WTC11 (cell line): ENCODE results near the gene GPR37L1. TPM values are rescaled to one million over a fixed set of nuclear protein-coding genes. Genes with fewer than 3 reads are reported as not detected.

Experiments used
- ATAC-seq: fragments of 200-7000 bp; cut with Tn5 transposase; 2 replicates; pipeline ENCODE4 v1.10.0; 2021; ENCODE audit warnings: mild to moderate bottlenecking, moderate library complexity
- CTCF ChIA-PET: fragments of 300-600 bp; sonication (Branson Sonifier 250); formaldehyde crosslinking; loops from one replicate; lab custom pipeline; 2021; ENCODE audit warnings: antibody characterized with exemption; lab: Charles Lee
- POLR2A ChIA-PET: fragments of 350-600 bp; sonication (Branson Sonifier 250); formaldehyde crosslinking; loops from one replicate; lab custom pipeline; 2021; ENCODE audit warnings: antibody characterized with exemption; lab: Charles Lee
- DNase-seq: peaks from one replicate; pipeline ENCODE4 v3.0.0; 2021; ENCODE audit warnings: low spot score
- H3K27ac Mint-ChIP-seq: 2 replicates; pipeline ENCODE4 v1.8.0; 2021; ENCODE audit warnings: mixed read lengths
- H3K27me3 Mint-ChIP-seq: 2 replicates; pipeline ENCODE4 v1.8.0; 2021; ENCODE audit warnings: low read depth, mild to moderate bottlenecking, moderate library complexity, mixed read lengths
- H3K36me3 Mint-ChIP-seq: 2 replicates; pipeline ENCODE4 v1.8.0; 2021; ENCODE audit warnings: mixed read lengths
- H3K4me1 Mint-ChIP-seq: 2 replicates; pipeline ENCODE4 v1.8.0; 2022; ENCODE audit warnings: mixed read lengths
- H3K4me3 Mint-ChIP-seq: 2 replicates; pipeline ENCODE4 v1.8.0; 2021; ENCODE audit warnings: mild to moderate bottlenecking, moderate library complexity, mixed read lengths
- H3K9me3 Mint-ChIP-seq: 2 replicates; pipeline ENCODE4 v1.8.0; 2021; ENCODE audit warnings: mixed read lengths
- ATF1 ChIP-seq: sonication (generic); formaldehyde crosslinking; IDR thresholded peaks from 2 replicates; pipeline ENCODE4 v1.8.1; 2023; ENCODE audit warnings: mild to moderate bottlenecking, moderate library complexity, missing genetic modification reagents
- ATF6 ChIP-seq: sonication (generic); formaldehyde crosslinking; IDR thresholded peaks from 2 replicates; pipeline ENCODE4 v1.8.1; 2023; ENCODE audit warnings: mild to moderate bottlenecking, missing genetic modification reagents
- CREM ChIP-seq: sonication (generic); formaldehyde crosslinking; IDR thresholded peaks from 2 replicates; pipeline ENCODE4 v1.8.1; 2022; ENCODE audit warnings: mild to moderate bottlenecking, missing genetic modification reagents, moderate library complexity
- CTCF ChIP-seq: fragments of 200-600 bp; IDR thresholded peaks from 2 replicates; pipeline ENCODE4 v1.8.0; 2022; ENCODE audit warnings: antibody characterized with exemption
- E2F4 ChIP-seq: sonication (generic); formaldehyde crosslinking; IDR thresholded peaks from 2 replicates; pipeline ENCODE4 v1.8.1; 2022; ENCODE audit warnings: low read depth, mild to moderate bottlenecking, moderate library complexity, missing genetic modification reagents, borderline replicate concordance
- FOXP4 ChIP-seq: sonication (generic); formaldehyde crosslinking; IDR thresholded peaks from 2 replicates; pipeline ENCODE4 v1.8.0; 2022; ENCODE audit warnings: mild to moderate bottlenecking, missing genetic modification reagents
- GTF2I ChIP-seq: fragments of 250-450 bp; sonication (Bioruptor Pico); conservative IDR thresholded peaks from 2 replicates; pipeline ENCODE4 v1.4.0; 2021; ENCODE audit warnings: mild to moderate bottlenecking
- JAZF1 ChIP-seq: fragments of 250-450 bp; sonication (Bioruptor Pico); IDR thresholded peaks from 2 replicates; pipeline ENCODE4 v1.9.0; 2021; ENCODE audit warnings: moderate library complexity, mild to moderate bottlenecking, inconsistent platforms
- MAX ChIP-seq: sonication (generic); formaldehyde crosslinking; IDR thresholded peaks from 2 replicates; pipeline ENCODE4 v1.8.0; 2022; ENCODE audit warnings: mild to moderate bottlenecking, missing genetic modification reagents
- NR3C1 ChIP-seq: sonication (generic); formaldehyde crosslinking; conservative IDR thresholded peaks from 2 replicates; pipeline ENCODE4 v1.8.1; 2023; ENCODE audit warnings: low read depth, mild to moderate bottlenecking, missing genetic modification reagents
- PRDM15 ChIP-seq: sonication (generic); formaldehyde crosslinking; IDR thresholded peaks from 2 replicates; pipeline ENCODE4 v1.8.0; 2022; ENCODE audit warnings: missing genetic modification reagents
- PREB ChIP-seq: sonication (generic); formaldehyde crosslinking; IDR thresholded peaks from 2 replicates; pipeline ENCODE4 v1.8.1; 2022; ENCODE audit warnings: mild to moderate bottlenecking, missing genetic modification reagents, moderate library complexity, borderline replicate concordance
- SP1 ChIP-seq: sonication (generic); formaldehyde crosslinking; conservative IDR thresholded peaks from 2 replicates; pipeline ENCODE4 v1.8.1; 2022; ENCODE audit warnings: missing genetic modification reagents
- ZNF232 ChIP-seq: sonication (generic); formaldehyde crosslinking; IDR thresholded peaks from 2 replicates; pipeline ENCODE4 v1.8.0; 2022; ENCODE audit warnings: mild to moderate bottlenecking, missing genetic modification reagents
- ZNF263 ChIP-seq: sonication (generic); formaldehyde crosslinking; IDR thresholded peaks from 2 replicates; pipeline ENCODE4 v1.8.1; 2022; ENCODE audit warnings: low read depth, mild to moderate bottlenecking, moderate library complexity, missing genetic modification reagents
- ZNF396 ChIP-seq: fragments of 250-450 bp; sonication (Bioruptor Pico); IDR thresholded peaks from 2 replicates; pipeline ENCODE4 v1.8.0; 2021; ENCODE audit warnings: mild to moderate bottlenecking, moderate library complexity, borderline replicate concordance
- total RNA-seq: library from RNA; stranded (reverse); gene quantifications from 3 replicates; pipeline ENCODE4 v1.2.3, GENCODE V29; 2021

Gene GPR37L1
- total RNA-seq, 1 experiment from 2014 or later: 0.07 TPM

- TF ChIP-seq FOXP4 (CRISPR knock-in tag) (no peak), CREM (CRISPR knock-in tag) (no peak), GTF2I (no peak), ZNF396 (CRISPR knock-in tag) (no peak), NR3C1 (CRISPR knock-in tag) (no peak)
These were observed 47.3 kb upstream of the GPR37L1 start (continued) for GRCh38 chr1:202075389-202075788.

- no peaks in the 10 kb centered on the region for H3K36me3 Mint-ChIP-seq
- no peak for TF ChIP-seq SP1 (CRISPR knock-in tag)
- TF ChIP-seq PREB: no peak
- TF ChIP-seq GTF2I: no peak
- TF ChIP-seq ATF1 (CRISPR knock-in tag): no peak
- TF ChIP-seq ZNF232: no peak
- TF ChIP-seq ZNF263 (CRISPR knock-in tag): no peak
- TF ChIP-seq PRDM15 (CRISPR knock-in tag): no peak
- TF ChIP-seq JAZF1 (CRISPR knock-in tag): no peak
- no peak for TF ChIP-seq MAX (CRISPR knock-in tag)
- no peak for TF ChIP-seq CTCF
- no peak for TF ChIP-seq ATF6
- no peak for TF ChIP-seq E2F4 (CRISPR knock-in tag)
- TF ChIP-seq, all 79 proteins: peak for 0
- H3K27me3 Mint-ChIP-seq: no peaks in the 10 kb centered on the region
- peaks cover 9% of the 10 kb centered on the region for H3K4me1 Mint-ChIP-seq
- no peak for DNase-seq
- POLR2A ChIA-PET: no interaction called here
- ATAC-seq: peak; percentile 59
- CTCF ChIA-PET: interaction anchor here (1.0 to 1.5 kb wide), 2 partner anchors 59 to 77 kb away, joined by 3 read pairs; no protein-coding TSS in a partner anchor
- H3K9me3 Mint-ChIP-seq: no peaks in the 10 kb centered on the region
- no peak overlapping the region for H3K27ac Mint-ChIP-seq
- no peak overlapping the region for H3K4me3 Mint-ChIP-seq
These were observed 46.6 kb upstream of the GPR37L1 start for GRCh38 chr1:202076050-202076511.
